Measurements from ENCODE around the gene CD320. TPM values are rescaled to one million over a fixed set of nuclear protein-coding genes. Genes with fewer than 3 reads are reported as not detected.
A peak's percentile ranks its signal among the peaks of the same experiment; 100 is the strongest.

The CD320 gene
- total and polyA plus RNA-seq, 2 experiments from 2014 or later, result 87.0 to 124 TPM

DNA sequence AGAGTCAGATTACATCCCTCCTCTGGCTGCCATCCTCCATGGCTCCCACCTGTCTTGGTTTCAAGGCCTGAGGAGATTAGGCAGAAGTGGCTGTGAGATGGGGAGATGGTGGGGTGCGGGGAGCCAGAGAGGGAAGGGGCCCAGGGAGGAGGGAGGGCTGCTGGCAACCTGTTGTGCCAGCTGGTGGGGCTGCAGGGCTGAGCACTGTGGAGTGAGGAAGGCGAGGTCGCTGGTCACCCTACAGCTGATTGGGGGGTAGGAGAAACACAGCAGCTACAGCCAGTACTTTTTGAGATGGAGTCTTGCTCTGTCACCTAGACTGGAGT is 48.3 kb downstream of the CD320 start (continued):
- TF ChIP-seq, protein P1, sequence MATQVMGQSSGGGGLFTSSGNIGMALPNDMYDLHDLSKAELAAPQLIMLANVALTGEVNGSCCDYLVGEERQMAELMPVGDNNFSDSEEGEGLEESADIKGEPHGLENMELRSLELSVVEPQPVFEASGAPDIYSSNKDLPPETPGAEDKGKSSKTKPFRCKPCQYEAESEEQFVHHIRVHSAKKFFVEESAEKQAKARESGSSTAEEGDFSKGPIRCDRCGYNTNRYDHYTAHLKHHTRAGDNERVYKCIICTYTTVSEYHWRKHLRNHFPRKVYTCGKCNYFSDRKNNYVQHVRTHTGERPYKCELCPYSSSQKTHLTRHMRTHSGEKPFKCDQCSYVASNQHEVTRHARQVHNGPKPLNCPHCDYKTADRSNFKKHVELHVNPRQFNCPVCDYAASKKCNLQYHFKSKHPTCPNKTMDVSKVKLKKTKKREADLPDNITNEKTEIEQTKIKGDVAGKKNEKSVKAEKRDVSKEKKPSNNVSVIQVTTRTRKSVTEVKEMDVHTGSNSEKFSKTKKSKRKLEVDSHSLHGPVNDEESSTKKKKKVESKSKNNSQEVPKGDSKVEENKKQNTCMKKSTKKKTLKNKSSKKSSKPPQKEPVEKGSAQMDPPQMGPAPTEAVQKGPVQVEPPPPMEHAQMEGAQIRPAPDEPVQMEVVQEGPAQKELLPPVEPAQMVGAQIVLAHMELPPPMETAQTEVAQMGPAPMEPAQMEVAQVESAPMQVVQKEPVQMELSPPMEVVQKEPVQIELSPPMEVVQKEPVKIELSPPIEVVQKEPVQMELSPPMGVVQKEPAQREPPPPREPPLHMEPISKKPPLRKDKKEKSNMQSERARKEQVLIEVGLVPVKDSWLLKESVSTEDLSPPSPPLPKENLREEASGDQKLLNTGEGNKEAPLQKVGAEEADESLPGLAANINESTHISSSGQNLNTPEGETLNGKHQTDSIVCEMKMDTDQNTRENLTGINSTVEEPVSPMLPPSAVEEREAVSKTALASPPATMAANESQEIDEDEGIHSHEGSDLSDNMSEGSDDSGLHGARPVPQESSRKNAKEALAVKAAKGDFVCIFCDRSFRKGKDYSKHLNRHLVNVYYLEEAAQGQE (IDR thresholded peaks at IDR 0.05; ENCODE audit: unreplicated experiment), result no peak
- TF ChIP-seq, protein P2, sequence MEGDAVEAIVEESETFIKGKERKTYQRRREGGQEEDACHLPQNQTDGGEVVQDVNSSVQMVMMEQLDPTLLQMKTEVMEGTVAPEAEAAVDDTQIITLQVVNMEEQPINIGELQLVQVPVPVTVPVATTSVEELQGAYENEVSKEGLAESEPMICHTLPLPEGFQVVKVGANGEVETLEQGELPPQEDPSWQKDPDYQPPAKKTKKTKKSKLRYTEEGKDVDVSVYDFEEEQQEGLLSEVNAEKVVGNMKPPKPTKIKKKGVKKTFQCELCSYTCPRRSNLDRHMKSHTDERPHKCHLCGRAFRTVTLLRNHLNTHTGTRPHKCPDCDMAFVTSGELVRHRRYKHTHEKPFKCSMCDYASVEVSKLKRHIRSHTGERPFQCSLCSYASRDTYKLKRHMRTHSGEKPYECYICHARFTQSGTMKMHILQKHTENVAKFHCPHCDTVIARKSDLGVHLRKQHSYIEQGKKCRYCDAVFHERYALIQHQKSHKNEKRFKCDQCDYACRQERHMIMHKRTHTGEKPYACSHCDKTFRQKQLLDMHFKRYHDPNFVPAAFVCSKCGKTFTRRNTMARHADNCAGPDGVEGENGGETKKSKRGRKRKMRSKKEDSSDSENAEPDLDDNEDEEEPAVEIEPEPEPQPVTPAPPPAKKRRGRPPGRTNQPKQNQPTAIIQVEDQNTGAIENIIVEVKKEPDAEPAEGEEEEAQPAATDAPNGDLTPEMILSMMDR (conservative IDR thresholded peaks at IDR 0.05; ENCODE audit: low read depth in 2 of 2), result no peak
- TF ChIP-seq JUNB (IDR thresholded peaks at IDR 0.05; ENCODE audit: unreplicated experiment) (no peak), EZH2phosphoT487 (IDR thresholded peaks at IDR 0.05; ENCODE audit: unreplicated experiment) (no peak), ZNF114 (CRISPR knock-in tag; IDR thresholded peaks at IDR 0.05) (no peak), EZH2 (IDR thresholded peaks at IDR 0.05; ENCODE audit: low read depth, unreplicated experiment) (no peak), CREB1 (CRISPR knock-in tag; IDR thresholded peaks at IDR 0.05; ENCODE audit: low read depth) (no peak), NANOG (IDR thresholded peaks at IDR 0.05; ENCODE audit: borderline replicate concordance) (no peak), ZNF331 (CRISPR knock-in tag; IDR thresholded peaks at IDR 0.05; ENCODE audit: low read depth) (no peak)
- TF ChIP-seq, protein P3, sequence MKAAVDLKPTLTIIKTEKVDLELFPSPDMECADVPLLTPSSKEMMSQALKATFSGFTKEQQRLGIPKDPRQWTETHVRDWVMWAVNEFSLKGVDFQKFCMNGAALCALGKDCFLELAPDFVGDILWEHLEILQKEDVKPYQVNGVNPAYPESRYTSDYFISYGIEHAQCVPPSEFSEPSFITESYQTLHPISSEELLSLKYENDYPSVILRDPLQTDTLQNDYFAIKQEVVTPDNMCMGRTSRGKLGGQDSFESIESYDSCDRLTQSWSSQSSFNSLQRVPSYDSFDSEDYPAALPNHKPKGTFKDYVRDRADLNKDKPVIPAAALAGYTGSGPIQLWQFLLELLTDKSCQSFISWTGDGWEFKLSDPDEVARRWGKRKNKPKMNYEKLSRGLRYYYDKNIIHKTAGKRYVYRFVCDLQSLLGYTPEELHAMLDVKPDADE (IDR thresholded peaks at IDR 0.05), result no peak

DNA sequence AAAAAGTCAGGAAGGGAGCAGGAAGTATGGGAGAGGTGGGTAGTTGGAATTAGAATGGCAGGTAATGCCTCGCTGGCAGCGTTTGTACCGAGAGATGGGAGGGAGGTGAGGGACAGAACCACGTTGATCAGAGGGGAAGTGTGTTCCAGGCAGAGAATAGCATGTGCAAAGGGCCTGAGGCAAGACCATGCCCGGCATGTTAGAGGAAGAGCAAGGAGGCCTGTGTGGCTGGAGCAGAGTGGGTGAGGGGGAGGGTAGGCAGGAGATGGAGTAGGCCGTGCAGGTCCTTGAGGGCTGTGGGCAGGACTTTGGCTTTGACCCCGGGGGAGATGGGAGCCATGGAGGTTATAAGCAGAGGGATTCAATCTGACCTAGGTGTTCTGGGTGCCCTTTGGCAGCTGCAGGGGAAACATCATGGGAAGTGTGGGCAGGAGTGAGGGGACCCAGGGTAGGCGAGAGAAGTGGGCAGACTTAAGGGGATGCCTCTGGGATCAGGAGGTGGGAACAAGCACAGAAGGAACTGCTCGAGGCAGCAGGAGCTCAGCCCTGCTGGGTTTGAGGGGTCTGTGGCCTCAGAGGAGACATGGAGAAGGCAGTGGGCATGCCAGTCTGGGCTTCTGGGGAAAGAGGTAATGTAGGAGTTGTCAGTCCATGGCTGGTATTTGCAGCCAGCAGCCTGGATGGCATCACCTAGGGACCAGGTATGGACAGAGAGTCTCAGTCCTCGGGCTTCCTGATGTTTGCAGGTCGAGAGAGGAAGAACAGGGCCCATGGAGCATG is 48.8 kb downstream of the CD320 start:
- ATAC-seq (no peak), DNase-seq (ENCODE audit: low spot score) (no peak)
- no peaks in the 10 kb centered on the region for H3K27me3 ChIP-seq (ENCODE audit: insufficient read depth)
- H3K4me3 ChIP-seq, result no peak overlapping the region
- Mint-ChIP-seq H3K4me1 (peaks cover 15% of the 10 kb centered on the region), H3K36me3 (ENCODE audit: low read depth) (peaks cover 65% of the 10 kb centered on the region), H3K4me3 (no peak overlapping the region), H3K9me3 (no peaks in the 10 kb centered on the region), H3K27me3 (ENCODE audit: insufficient read depth, low read depth, poor library complexity) (peaks cover 7% of the 10 kb centered on the region), H3K27ac (peak overlapping the region; percentile 37)
- no peaks in the 10 kb centered on the region for H3K9me2 ChIP-seq (ENCODE audit: insufficient read depth)
- H4K20me1 ChIP-seq (replicated peaks; ENCODE audit: insufficient read depth), result peaks cover 3% of the 10 kb centered on the region; the same call in 1 of the 2 replicates
- H3K36me3 ChIP-seq (ENCODE audit: insufficient read depth), result peaks cover 14% of the 10 kb centered on the region; the same call in 1 of the 2 replicates
- no peak overlapping the region for H2AFZ ChIP-seq
- H3K4me2 ChIP-seq, result no peak overlapping the region
- H3K27ac ChIP-seq (ENCODE audit: low read depth), result no peak overlapping the region
- 0 out of 2 replicates have a peak, but pooled peaks cover 6% of the 10 kb centered on the region for H3K4me1 ChIP-seq (ENCODE audit: insufficient read depth)
- H3K79me2 ChIP-seq (replicated peaks; ENCODE audit: insufficient read depth), result no peaks in the 10 kb centered on the region
- TF ChIP-seq, protein P2 (conservative IDR thresholded peaks at IDR 0.05; ENCODE audit: low read depth in 2 of 2), result no peak
- H3F3A ChIP-seq (replicated peaks; ENCODE audit: low read depth), result peaks cover 16% of the 10 kb centered on the region
